ENCODE results near the gene FRMD4A. TPM values are rescaled to one million over a fixed set of nuclear protein-coding genes. Genes with fewer than 3 reads are reported as not detected.

FRMD4A gene
- total RNA-seq, 1 donor from 2014 or later, result 20.2 TPM

GRCh38 chr10:13823096-13823708, 507.5 kb downstream of the FRMD4A start:
- Histone ChIP-seq H2AFZ (replicated peaks) (no peak overlapping the region), H3K4me1 (peaks cover 34% of the 10 kb centered on the region), H3K27me3 (no peaks in the 10 kb centered on the region), H4K20me1 (ENCODE audit: low read depth) (peaks cover 33% of the 10 kb centered on the region), H3K9ac (no peak overlapping the region), H3K36me3 (no peaks in the 10 kb centered on the region), H3K27ac (no peak overlapping the region), H3K4me2 (peak overlapping the region; percentile 25), H3K4me3 (no peak overlapping the region), H3K79me2 (ENCODE audit: low read depth) (no peaks in the 10 kb centered on the region), H3F3A (ENCODE audit: low read depth) (peaks cover 5% of the 10 kb centered on the region), H3K9me3 (ENCODE audit: low read depth) (no peaks in the 10 kb centered on the region)
- peak; percentile 40 for DNase-seq (ENCODE audit: low spot score)
- Mint-ChIP-seq H3K27ac (peak overlapping the region; percentile 50), H3K36me3 (peaks cover 11% of the 10 kb centered on the region), H3K4me3 (no peak overlapping the region), H3K4me1 (peaks cover 61% of the 10 kb centered on the region), H3K9me3 (peaks cover 3% of the 10 kb centered on the region), H3K27me3 (ENCODE audit: insufficient read depth, low read depth) (peaks cover 4% of the 10 kb centered on the region)
- TF ChIP-seq EZH2 (IDR thresholded peaks at IDR 0.05), result no peak
- TF ChIP-seq CTCF (IDR thresholded peaks at IDR 0.05), result no peak
- no peak for TF ChIP-seq EZH2phosphoT487 (IDR thresholded peaks at IDR 0.05)

GRCh38 chr10:13822490-13822889, 508.2 kb downstream of the FRMD4A start:
- H2AFZ ChIP-seq (replicated peaks), result no peak overlapping the region
- Mint-ChIP-seq H3K4me3 (no peak overlapping the region), H3K27me3 (ENCODE audit: insufficient read depth, low read depth) (peaks cover 5% of the 10 kb centered on the region), H3K4me1 (peaks cover 56% of the 10 kb centered on the region), H3K36me3 (peaks cover 15% of the 10 kb centered on the region), H3K27ac (peak overlapping the region; percentile 34), H3K9me3 (peaks cover 6% of the 10 kb centered on the region)
- no peak for TF ChIP-seq EZH2 (IDR thresholded peaks at IDR 0.05)
- TF ChIP-seq EZH2phosphoT487 (IDR thresholded peaks at IDR 0.05), result no peak
- TF ChIP-seq CTCF (IDR thresholded peaks at IDR 0.05), result no peak
- H3K4me3 ChIP-seq, result no peak overlapping the region
- peaks cover 2% of the 10 kb centered on the region for H3K79me2 ChIP-seq (ENCODE audit: low read depth)
- peak overlapping the region; percentile 25 for H3K4me2 ChIP-seq
- peaks cover 5% of the 10 kb centered on the region for H3F3A ChIP-seq (ENCODE audit: low read depth)
- H3K36me3 ChIP-seq, result no peaks in the 10 kb centered on the region
- no peaks in the 10 kb centered on the region for H3K9me3 ChIP-seq (ENCODE audit: low read depth)
- no peak overlapping the region for H3K27ac ChIP-seq
- H4K20me1 ChIP-seq (ENCODE audit: low read depth), result peaks cover 33% of the 10 kb centered on the region
- no peaks in the 10 kb centered on the region for H3K27me3 ChIP-seq
- DNase-seq (ENCODE audit: low spot score), result no peak
- H3K4me1 ChIP-seq, result peaks cover 30% of the 10 kb centered on the region
- no peak overlapping the region for H3K9ac ChIP-seq

GRCh38 chr10:13820964-13821337, 509.8 kb downstream of the FRMD4A start:
- no peaks in the 10 kb centered on the region for H3K36me3 ChIP-seq
- no peaks in the 10 kb centered on the region for H3K27me3 ChIP-seq
- H3K79me2 ChIP-seq (ENCODE audit: low read depth), result peaks cover 6% of the 10 kb centered on the region
- H4K20me1 ChIP-seq (ENCODE audit: low read depth), result peaks cover 33% of the 10 kb centered on the region
- H3F3A ChIP-seq (ENCODE audit: low read depth), result peaks cover 5% of the 10 kb centered on the region
- H3K27me3 Mint-ChIP-seq (ENCODE audit: insufficient read depth, low read depth), result peaks cover 6% of the 10 kb centered on the region
- H3K9ac ChIP-seq, result no peak overlapping the region
- no peaks in the 10 kb centered on the region for H3K9me3 ChIP-seq (ENCODE audit: low read depth)
- peaks cover 20% of the 10 kb centered on the region for H3K9me3 Mint-ChIP-seq
- no peak overlapping the region for H3K4me3 ChIP-seq
- DNase-seq (ENCODE audit: low spot score), result peak; percentile 56
- peak overlapping the region; percentile 21 for H3K4me2 ChIP-seq
- H3K4me1 Mint-ChIP-seq, result peaks cover 41% of the 10 kb centered on the region
- H3K4me3 Mint-ChIP-seq, result no peak overlapping the region
- H2AFZ ChIP-seq (replicated peaks), result no peak overlapping the region
- peaks cover 26% of the 10 kb centered on the region for H3K36me3 Mint-ChIP-seq
- H3K27ac ChIP-seq, result peak overlapping the region; percentile 50
- TF ChIP-seq EZH2 (IDR thresholded peaks at IDR 0.05) (no peak), EZH2phosphoT487 (IDR thresholded peaks at IDR 0.05) (no peak), CTCF (IDR thresholded peaks at IDR 0.05) (no peak)
- H3K4me1 ChIP-seq, result peaks cover 23% of the 10 kb centered on the region
- peak overlapping the region; percentile 50 for H3K27ac Mint-ChIP-seq

Measured in neural progenitor cell (in vitro differentiated cells).